GM12872 (cell line): ENCODE results near the gene OGFR.

Experiments
- CTCF ChIP-seq: IDR thresholded peaks from 3 replicates; pipeline ENCODE4 v1.5.1; 2011; ENCODE audit warnings: low read depth, mild to moderate bottlenecking, low read length, moderate library complexity; ENCODE audit not compliant: insufficient read depth

OGFR gene

GRCh38 chr20:62840244-62841197, 35.9 kb downstream of the OGFR start:
- TF ChIP-seq CTCF: no peak

- no peak for TF ChIP-seq CTCF
Observed at GRCh38 chr20:62841705-62842212, 37.1 kb downstream of the OGFR start.

GRCh38 chr20:62843656-62844055, 39.0 kb downstream of the OGFR start:
- no peak for TF ChIP-seq CTCF

- no peak for TF ChIP-seq CTCF
Observed at GRCh38 chr20:62844182-62844581, 39.5 kb downstream of the OGFR start.

- TF ChIP-seq CTCF: no peak
Observed at GRCh38 chr20:62845416-62846160, 41.0 kb downstream of the OGFR start.

- TF ChIP-seq CTCF: no peak
Observed at GRCh38 chr20:62846166-62846890, 41.7 kb downstream of the OGFR start.

- TF ChIP-seq CTCF: no peak
Observed at GRCh38 chr20:62849431-62849830, 44.8 kb downstream of the OGFR start.
